Choroid plexus epithelial cell (primary cell): ENCODE data around the gene QSOX2.

Experiments used
- DNase-seq: peaks from one replicate; pipeline ENCODE4 v3.0.0-alpha.2; 2010; ENCODE audit warnings: low read depth
- H3K4me3 ChIP-seq: 2 replicates; pipeline ENCODE4 v1.5.1; 2011; ENCODE audit warnings: low read depth, mild to moderate bottlenecking, control low read depth, low read length, moderate library complexity
- CTCF ChIP-seq: conservative IDR thresholded peaks from 2 replicates; pipeline ENCODE4 v1.5.1; 2011; ENCODE audit warnings: low read depth, mild to moderate bottlenecking, control low read depth, inconsistent platforms, low read length, moderate library complexity

QSOX2 gene

GRCh38 chr9:136257381-136258298 lies 12.0 kb upstream of the QSOX2 start:
- no peak for TF ChIP-seq CTCF
- no peak for DNase-seq
- no peak overlapping the region for H3K4me3 ChIP-seq

GRCh38 chr9:136255896-136256890 lies 10.6 kb upstream of the QSOX2 start:
- DNase-seq, result no peak
- peak; percentile 10 for TF ChIP-seq CTCF
- no peak overlapping the region for H3K4me3 ChIP-seq

GRCh38 chr9:136255166-136255538 lies 9.5 kb upstream of the QSOX2 start:
- TF ChIP-seq CTCF, result no peak
- peak; percentile 53 for DNase-seq
- H3K4me3 ChIP-seq, result no peak overlapping the region

- peak; percentile 12 for DNase-seq
- no peak for TF ChIP-seq CTCF
- H3K4me3 ChIP-seq, result no peak overlapping the region
Measured at GRCh38 chr9:136254381-136255165, 9.0 kb upstream of the QSOX2 start.

- TF ChIP-seq CTCF, result no peak
- DNase-seq, result no peak
Measured at GRCh38 chr9:136253246-136254130, 7.9 kb upstream of the QSOX2 start.

GRCh38 chr9:136252846-136253245 lies 7.2 kb upstream of the QSOX2 start:
- no peak for DNase-seq
- TF ChIP-seq CTCF, result no peak
- no peak overlapping the region for H3K4me3 ChIP-seq

More at GRCh38 chr9:136253246-136254130, 7.9 kb upstream of the QSOX2 start:
- H3K4me3 ChIP-seq, result no peak overlapping the region
